HG03103 (cell line): Measurements from ENCODE around the gene NEDD4L.
A peak's percentile ranks its signal among the peaks of the same experiment; 100 is the strongest.
"Not testable (repeated sequence)": the region's sequence is repeated elsewhere in the genome, so short reads cannot be mapped to it uniquely, and the experiment has no call there.

ENCODE experiments used
- ATAC-seq: cut with Tn5 transposase; IDR thresholded peaks from one replicate; pipeline ENCODE4 v1.9.1; 2021; ENCODE audit warnings: low read depth; ENCODE audit not compliant: unreplicated experiment

Gene NEDD4L

GRCh38 chr18:58043491-58044369 lies at the start of gene NEDD4L:
Gene NEDD4L, plus strand, starts transcription at chr18:58044226. Its CDS starts 435 bp downstream, at chr18:58044661.
- ATAC-seq: peak; percentile 54

- no peak for ATAC-seq
Observed at GRCh38 chr18:57995331-57995730, 48.7 kb upstream of the NEDD4L start.

- ATAC-seq: not testable (repeated sequence)
Observed at GRCh38 chr18:57996894-57997293, 47.1 kb upstream of the NEDD4L start.

GRCh38 chr18:57997820-57998219 lies 46.2 kb upstream of the NEDD4L start:
- ATAC-seq: no peak

GRCh38 chr18:57998461-57998860 lies 45.6 kb upstream of the NEDD4L start:
- no peak for ATAC-seq

- no peak for ATAC-seq
Observed at GRCh38 chr18:58004317-58004716, 39.7 kb upstream of the NEDD4L start.

- ATAC-seq: no peak
Observed at GRCh38 chr18:58005011-58005410, 39.0 kb upstream of the NEDD4L start.

GRCh38 chr18:58005885-58006523 lies 38.0 kb upstream of the NEDD4L start:
- no peak for ATAC-seq

- no peak for ATAC-seq
Observed at GRCh38 chr18:58009166-58009565, 34.9 kb upstream of the NEDD4L start.

- ATAC-seq: no peak
Observed at GRCh38 chr18:58010265-58010664, 33.8 kb upstream of the NEDD4L start.

- ATAC-seq: no peak
Observed at GRCh38 chr18:58012356-58012755, 31.7 kb upstream of the NEDD4L start.

GRCh38 chr18:58013241-58014211 lies 30.5 kb upstream of the NEDD4L start:
- no peak for ATAC-seq

- ATAC-seq: peak; percentile 100
Observed at GRCh38 chr18:58015065-58015780, 28.8 kb upstream of the NEDD4L start.

- no peak for ATAC-seq
Observed at GRCh38 chr18:58017267-58017666, 26.8 kb upstream of the NEDD4L start.

- ATAC-seq: no peak
Observed at GRCh38 chr18:58020567-58021107, 23.4 kb upstream of the NEDD4L start.

- no peak for ATAC-seq
Observed at GRCh38 chr18:58021504-58021903, 22.5 kb upstream of the NEDD4L start.

- ATAC-seq: no peak
Observed at GRCh38 chr18:58023108-58023507, 20.9 kb upstream of the NEDD4L start.

GRCh38 chr18:58024139-58024538 lies 19.9 kb upstream of the NEDD4L start:
- no peak for ATAC-seq

- no peak for ATAC-seq
Observed at GRCh38 chr18:58025205-58025604, 18.8 kb upstream of the NEDD4L start.

GRCh38 chr18:58025733-58026132 lies 18.3 kb upstream of the NEDD4L start:
- no peak for ATAC-seq
